ENCODE measurements around the gene RIMBP2.
"Not testable (repeated sequence)": the region's sequence is repeated elsewhere in the genome, so short reads cannot be mapped to it uniquely, and the experiment has no call there.

RIMBP2 gene

DNA sequence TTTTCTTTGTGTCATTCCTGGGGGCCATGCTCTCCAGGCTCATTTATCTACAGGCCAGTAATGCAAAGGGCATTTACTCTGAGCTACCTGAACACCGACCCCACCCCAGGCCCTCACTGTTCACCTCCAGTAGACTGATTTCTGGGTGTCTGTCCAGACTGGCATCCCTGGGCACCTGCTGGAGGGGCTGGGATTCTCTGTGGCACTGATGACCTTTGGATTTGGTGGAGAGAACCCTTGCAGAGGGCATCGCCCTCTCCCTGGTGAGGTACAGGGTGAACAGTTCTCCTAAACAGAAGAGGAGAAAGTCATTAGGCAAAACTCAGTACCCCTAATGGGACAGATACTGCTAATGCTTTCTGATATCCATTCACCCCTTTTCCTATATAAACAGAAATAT lies 27.1 kb upstream of the RIMBP2 start:
- intact Hi-C loops (cut with DNase I), result no loop called here
- DNase-seq, result no peak

DNA sequence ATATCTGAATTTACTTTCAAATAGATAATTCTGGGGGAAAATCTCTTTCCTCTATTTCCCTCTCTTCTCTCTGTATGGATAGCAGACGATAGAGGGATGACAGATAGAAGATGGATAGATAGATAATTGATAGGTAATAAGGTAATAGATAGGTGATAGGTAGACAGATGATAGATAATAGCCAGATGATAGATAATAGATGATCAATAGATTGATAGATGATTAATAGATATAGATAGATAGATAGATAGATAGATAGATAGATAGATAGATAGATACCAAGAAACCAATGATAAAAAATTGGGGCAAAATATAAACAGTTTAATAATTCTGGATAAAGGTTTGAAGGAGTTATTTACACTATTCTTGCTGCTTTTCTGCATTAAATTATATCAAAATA lies 26.6 kb upstream of the RIMBP2 start:
- no peak for DNase-seq
- intact Hi-C loops (cut with DNase I), result no loop called here

DNA sequence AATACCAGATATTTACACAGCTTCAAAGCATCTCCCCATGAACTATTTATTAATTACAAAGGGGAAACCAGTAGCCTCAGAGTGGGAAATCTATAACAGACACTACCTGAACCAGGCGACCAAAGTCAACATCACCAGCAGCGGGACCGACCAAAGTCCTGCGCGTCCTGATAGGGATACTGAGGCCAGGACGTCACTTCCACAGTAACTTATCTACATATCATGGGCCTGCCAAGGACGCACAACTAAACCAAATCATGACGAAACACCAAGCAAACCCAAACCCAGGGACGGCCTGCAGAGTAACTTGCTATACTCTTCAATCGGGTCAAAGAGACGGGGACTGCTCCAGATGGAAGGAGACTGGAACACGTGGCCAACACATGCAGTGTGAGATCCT lies 26.0 kb upstream of the RIMBP2 start:
- intact Hi-C loops (cut with DNase I), result no loop called here
- no peak for DNase-seq

DNA sequence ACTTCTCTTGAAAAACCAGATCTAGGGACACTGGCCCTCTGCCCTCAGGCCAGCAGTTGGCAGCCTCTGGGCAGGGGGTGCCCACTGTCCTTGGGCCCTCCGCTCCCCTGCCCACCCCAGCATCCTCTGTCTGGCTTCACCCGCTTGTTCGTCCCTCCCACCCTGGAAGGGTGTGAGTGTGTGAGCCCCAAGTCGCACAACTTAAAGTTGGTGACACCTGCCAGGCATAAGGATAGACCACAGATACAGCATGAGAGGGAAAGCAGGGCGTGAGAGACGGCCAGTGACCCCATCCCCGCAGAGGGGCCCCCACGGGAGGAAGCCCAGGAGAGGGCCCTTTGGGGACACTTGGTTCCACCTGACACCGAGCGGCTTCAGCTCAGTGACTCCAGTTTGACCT lies 23.5 kb upstream of the RIMBP2 start:
- intact Hi-C loops (cut with DNase I), result no loop called here
- DNase-seq, result no peak

DNA sequence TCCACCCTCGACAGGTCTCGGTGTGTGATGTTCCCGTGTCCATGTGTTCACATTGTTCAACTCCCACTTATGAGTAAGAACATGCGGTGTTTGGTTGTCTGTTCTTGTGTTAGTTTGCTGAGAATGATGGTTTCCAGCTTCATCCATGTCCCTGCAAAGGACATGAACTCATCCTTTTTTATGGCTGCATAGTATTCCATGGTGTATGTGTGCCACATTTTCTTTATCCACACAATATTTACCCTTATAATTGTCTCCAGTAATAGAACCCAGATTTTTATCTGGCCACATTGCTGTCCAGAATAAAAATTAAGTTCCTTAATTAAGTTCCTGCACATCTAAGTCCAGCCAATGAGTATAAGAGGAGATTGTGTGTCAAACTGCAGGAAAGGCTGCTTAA lies 22.3 kb upstream of the RIMBP2 start:
- intact Hi-C loops (cut with DNase I), result not testable (repeated sequence)

DNA sequence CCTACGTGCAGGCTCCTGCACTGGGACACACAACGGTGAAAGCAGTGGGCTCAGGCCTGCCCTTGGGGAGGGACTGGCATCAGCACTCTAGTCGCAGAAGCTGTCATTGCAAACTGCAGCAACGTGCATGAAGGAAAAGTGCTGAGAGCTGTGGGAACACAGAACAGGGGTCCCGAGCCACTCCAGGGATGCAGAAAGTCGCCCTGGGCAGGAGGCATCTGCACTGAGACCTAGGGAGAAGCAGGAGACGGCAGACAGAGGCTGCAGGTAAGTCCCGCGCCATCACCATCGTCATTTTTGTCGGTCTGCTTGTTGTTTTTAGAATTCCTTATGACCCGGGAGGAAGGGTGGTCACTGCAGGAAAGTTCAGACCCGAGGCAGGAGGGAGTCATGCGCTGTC lies 21.6 kb upstream of the RIMBP2 start:
- no peak for DNase-seq
- intact Hi-C loops (cut with DNase I), result no loop called here

More for the DNA sequence above, 22.3 kb upstream of the RIMBP2 start:
- not testable (repeated sequence) for DNase-seq

DNA sequence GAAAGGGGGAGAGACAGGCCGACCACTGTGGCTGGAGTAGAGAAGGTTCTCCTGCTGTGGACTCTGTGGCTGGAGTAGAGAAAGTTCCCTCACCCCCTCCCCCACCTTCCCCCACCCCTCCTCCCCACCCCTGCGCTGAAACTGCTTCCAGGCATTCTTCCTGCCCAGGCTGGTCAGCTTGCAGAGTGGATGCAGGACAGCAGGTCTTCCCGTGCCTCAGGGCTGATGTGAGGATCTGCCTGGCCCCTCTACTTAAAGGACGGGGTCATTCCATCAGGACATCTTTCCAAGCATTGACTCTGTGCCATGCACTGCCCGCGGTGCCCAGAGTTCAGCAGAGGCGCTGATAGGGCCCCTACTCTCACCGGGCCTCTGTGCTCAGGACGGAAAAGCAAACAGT lies 13.2 kb upstream of the RIMBP2 start:
- intact Hi-C loops (cut with DNase I), result no loop called here

DNA sequence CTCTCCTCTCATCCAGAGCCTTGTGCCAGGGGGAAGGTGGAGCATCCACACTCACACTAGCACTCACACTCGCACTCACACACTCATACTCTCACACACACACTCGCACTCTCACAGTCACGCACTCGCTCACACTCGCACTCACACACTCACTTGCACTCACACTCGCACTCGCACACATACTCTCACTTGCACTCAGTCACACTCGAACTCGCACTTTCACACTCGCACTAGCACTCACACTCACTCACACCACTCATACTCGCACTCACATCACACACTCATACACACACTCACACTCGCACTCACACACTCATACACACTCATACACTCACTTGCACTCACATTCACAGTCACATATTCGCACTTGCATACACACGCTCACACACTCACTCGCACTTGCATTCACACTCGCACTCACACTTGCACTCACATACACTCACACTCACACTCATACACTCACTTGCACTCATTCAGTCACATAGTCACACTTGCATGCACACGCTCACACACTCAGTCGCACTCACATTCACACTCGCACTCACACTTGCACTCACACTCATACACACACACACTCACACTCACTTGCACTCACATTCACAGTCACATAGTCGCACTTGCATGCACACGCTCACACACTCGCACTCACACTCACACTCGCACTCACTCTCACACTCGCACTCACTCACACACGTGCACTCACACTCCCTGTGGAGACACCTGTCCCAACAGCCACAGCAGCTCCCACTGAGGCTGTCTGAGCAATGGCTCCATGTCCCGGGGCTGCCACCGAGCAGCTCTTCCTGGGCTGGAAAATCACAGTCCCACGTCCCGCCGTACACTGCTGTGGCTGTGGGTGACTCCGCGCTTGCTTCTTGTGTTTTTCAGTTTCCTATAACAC lies 12.3 kb upstream of the RIMBP2 start:
- no peak for DNase-seq
- intact Hi-C loops (cut with DNase I), result no loop called here

More for the DNA sequence above, 13.2 kb upstream of the RIMBP2 start:
- DNase-seq, result no peak

DNA sequence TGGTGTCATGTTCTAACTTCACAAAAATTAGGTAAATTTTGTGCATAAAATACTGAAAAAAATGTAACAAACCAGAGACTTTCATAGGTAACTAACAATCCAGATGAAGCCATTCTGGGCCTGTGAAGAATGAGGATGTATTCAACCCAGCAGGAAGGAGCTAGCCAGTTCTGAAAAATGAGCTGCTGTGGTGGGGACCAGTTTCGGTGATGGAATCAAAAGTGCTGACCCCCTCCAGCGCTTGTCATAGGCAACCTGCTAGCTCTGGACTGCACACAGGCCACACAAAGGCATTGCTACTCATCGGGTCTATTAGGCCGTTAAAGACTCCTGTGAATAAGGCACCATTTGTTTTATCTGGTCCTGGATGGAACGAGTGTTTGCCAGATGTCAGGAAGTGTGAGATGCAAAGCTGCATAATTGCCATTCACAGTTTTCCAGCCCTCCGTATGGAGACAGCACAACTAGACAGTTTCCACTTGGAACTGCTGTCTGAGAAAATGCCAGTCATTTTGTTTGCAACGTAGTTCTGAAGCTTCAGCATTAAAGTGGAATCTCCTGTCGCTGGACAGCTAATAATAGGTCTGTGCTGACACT lies 3.3 kb upstream of the RIMBP2 start:
- intact Hi-C loops (cut with DNase I), result no loop called here
- peak in 1 of 42 donors; percentile 27 for DNase-seq

DNA sequence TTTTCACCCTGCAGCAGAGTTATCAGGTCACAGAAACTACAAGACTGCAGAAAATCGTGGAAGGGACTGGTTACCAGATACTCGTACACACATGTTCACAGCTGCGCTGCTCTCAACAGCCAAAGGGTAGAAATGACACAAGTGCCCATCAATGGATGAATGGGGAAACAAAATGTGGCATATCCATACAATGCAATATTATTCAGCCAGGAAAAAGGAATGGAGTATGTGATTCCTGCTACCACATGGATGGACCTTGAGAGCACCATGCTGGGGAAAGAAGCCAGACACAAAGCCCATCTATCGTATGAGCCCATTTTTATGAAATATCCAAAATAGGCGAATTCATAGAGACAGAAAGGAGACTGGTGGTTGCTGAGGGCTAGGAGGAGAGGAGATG lies 1.7 kb upstream of the RIMBP2 start:
- intact Hi-C loops (cut with DNase I), result no loop called here
- DNase-seq, result peak in 1 of 42 donors; percentile 5

DNA sequence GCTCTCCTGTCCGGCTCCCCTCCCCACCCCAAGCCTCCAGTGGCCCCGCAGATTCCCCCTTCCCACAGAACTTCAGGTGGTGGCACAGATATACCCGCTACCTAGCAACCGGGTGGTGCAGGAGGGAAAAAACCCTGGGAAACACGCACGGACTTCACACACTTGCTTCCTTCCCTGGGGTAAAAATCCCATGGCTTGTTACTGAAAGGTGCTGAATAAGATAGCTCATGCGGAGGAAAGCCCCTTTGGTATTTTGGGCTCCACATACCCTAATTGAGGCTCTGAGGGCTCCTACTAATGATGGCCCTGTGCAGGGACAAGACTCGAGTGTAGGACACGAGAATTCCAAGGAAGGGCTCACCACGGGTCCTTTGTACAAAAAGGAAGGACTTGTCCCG lies 869 bp upstream of the RIMBP2 start:
- DNase-seq, result no peak
- intact Hi-C loops (cut with DNase I), result no loop called here

DNA sequence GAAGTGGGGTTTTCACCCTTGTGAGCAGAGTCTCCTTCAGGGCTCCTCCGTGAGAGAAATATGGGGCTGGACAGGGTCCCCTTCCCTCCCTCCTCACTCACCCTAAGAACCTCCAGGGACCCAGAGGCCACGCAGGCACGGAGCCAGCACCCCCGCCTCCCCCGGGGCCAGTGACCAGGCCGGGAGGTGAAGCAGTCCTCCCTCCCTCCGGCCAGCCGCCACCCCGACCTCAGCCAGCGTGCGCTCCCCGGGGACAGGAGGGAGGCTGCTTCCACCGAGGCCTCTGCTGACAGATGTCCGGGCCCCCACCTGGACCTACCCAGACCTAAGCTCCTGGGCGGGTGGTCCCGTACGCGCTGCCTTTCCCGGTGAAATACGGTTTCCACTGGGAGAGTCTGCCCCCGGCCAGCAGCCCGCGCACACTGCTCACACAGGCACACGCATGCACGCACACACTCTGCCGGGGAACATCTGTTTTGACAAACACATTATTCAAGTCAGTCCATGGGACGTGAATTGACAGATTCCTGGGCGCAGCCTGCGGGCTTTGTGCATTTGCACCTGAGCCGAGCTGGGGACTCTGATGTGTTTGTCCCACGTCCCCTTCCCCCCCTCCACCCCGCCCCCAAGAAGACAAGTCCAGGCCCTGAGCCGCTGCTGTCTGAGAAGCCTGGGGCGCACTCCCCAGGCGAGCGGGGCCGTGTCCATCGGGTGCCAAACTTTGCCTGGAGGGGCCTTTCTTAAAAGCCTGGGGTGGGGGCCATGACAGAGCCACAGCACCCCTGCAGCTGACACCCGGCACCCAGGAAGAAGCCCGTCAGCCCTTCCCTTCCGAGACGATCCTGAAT lies 725 bp downstream of the RIMBP2 start:
- intact Hi-C loops (cut with DNase I), result no loop called here
- DNase-seq, result peak in 25 of 42 donors; percentile 6 to 55 (median 37)

DNA sequence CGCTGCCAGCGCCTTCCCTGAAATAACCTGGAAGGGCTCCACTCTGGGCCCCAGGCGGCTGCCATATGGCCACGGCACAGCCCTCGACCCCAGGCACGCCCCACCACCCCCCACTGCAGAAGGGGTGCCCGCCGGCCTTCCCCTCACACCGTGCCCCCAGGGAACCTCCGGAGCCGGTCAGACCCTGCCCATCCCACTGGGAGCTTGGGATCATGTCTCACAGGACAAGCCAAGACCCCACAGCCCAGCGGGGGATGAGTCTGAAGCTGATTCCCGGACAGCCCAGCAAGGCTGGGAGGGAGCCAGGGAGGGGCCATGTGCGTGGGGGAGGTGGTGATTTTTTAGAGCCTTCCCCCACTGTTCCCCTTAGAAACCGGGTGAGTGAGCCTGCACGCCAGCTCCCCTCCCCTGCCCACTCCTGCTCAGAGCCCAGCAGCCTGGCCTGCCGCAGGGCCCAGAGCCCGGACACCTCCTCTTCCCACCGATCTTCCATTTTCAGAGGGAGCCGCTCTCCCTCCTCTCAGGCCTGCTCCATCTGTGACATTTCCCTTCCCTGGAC lies 1.4 kb downstream of the RIMBP2 start:
- DNase-seq, result peak in 8 of 42 donors; percentile 11 to 38 (median 27)
- intact Hi-C loops (cut with DNase I), result no loop called here

DNA sequence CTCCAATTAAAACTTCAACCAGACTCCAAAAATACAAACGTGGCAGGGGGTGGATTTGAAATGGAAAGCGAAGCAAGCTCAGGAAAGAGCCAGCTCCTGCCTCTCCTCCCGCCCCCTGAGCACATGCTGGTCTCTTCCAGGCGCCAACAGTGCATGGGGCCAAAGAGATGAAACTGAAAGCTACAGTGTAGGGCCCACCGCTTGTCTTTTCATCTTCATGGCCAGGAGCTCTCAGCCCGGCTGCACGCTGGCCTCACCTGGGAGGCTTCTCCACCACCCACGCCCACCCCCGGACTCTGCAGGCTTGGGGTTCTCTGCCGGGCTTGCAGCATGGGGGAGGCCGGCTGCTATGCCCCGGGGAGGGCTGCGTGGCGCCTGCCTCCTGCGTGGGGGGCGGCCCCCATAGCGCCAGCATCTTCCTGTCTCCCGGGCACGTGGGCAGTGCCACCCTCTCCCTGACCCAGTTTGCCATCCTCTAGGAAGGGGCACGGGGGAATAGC lies 2.0 kb downstream of the RIMBP2 start:
- intact Hi-C loops (cut with DNase I), result no loop called here
- peak in 30 of 42 donors; percentile 12 to 76 (median 34) for DNase-seq

DNA sequence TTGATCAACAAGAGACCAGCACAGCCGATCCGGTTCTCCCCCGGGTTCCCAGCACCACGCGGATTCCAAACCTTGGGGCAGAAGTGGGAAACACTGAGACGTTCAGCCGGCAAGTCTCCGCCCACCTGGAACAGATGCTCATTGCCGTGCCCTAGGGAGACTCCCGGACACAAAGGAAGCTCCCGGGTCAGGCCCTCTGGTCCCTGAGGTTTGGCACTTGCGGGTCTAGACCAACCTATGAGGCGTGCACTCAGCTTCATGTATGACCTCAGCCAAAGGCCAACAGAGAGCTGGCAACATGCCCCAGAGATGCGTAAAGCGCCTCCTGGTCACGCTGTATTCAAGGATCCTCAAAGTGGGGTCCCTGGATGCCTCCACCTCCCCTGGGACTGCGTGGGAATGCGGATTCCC lies 2.5 kb downstream of the RIMBP2 start:
- intact Hi-C loops (cut with DNase I), result no loop called here
- peak in 3 of 42 donors; percentile 29 to 30 (median 29) for DNase-seq

DNA sequence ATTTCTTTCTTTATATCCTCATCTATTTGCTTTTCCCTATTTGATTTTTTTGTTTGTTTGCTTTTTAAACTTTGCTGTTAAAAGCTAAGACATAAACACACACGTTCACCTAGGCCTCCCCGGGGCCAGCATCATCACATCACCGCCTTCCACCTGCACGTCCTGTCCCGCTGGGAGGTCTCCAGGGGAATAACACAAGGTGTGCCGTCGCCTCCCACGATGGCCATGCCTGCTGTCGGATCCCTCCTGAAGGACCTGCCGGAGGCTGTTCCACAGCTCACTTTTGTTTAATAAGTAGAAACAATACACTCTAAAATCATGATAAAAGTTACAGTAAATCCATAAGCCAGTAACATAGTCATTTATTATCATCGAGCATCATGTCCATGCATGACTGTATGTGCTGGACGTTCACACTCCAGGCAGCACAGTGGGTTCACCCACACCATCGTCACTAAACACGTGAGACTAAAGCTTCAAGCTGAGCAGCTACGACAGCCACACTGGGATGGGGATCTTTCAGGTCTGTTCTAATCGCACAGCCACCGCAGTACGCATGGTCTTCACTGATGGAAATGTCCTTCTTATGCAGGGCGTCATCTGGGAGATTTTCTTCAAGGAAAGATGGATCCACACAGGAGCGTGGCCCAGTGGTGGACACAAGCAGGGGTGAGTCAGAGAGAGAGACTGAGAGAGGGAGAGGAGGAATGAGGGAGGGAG lies 3.6 kb downstream of the RIMBP2 start:
- DNase-seq, result peak in 5 of 42 donors; percentile 11 to 29 (median 24)
- intact Hi-C loops (cut with DNase I), result no loop called here

DNA sequence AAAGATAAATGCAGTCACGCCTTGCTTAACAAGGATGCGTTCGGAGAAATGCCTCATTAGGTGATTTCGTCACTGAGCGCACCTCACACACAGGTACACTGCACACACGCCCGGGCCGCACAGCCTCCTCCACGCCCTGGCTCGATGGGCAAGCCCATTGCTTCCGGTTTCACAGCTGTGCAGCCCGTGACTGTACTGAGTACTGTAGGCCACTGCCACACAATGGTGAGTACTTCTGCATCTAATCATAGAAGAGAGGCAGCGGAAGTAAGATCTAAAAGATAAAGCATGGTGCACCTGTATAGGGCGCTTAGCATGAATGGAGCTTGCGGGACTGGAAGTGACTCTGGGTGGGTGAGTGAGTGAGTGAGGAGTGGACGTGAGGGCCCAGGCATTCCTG lies 4.3 kb downstream of the RIMBP2 start:
- intact Hi-C loops (cut with DNase I), result no loop called here
- peak in 5 of 42 donors; percentile 7 to 28 (median 24) for DNase-seq

DNA sequence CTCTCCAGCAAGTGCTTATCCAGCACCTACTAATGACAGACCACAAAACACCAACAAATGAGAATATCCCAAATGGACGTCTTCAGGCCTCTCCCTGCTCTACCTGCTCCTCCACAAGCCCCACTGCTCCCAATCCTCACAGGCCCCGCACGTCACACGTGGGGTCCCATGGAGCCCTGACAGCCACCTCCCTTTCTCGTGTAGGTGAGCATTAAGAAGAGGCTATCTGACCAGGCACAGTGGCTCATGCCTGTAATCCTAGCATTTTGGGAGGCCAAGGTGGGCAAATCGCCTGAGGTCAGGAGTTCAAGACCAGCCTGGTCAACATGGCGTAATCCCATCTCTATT lies 5.4 kb downstream of the RIMBP2 start:
- peak in 3 of 42 donors; percentile 11 to 18 (median 15) for DNase-seq
- intact Hi-C loops (cut with DNase I), result no loop called here
